HG02884 (cell line): Measurements from ENCODE around the gene SLIT3.
"Not testable (repeated sequence)": the region's sequence is repeated elsewhere in the genome, so short reads cannot be mapped to it uniquely, and the experiment has no call there.

Experiments used
- ATAC-seq: cut with Tn5 transposase; IDR thresholded peaks from one replicate; pipeline ENCODE4 v1.9.1; 2021; ENCODE audit warnings: mild to moderate bottlenecking, moderate library complexity; ENCODE audit not compliant: unreplicated experiment

The SLIT3 gene

GRCh38 chr5:168638846-168639245 is 662.1 kb downstream of the SLIT3 start:
- ATAC-seq, result not testable (repeated sequence)

- no peak for ATAC-seq
These were observed 663.1 kb downstream of the SLIT3 start for GRCh38 chr5:168637793-168638192.

GRCh38 chr5:168637281-168637680 is 663.7 kb downstream of the SLIT3 start:
- no peak for ATAC-seq

- not testable (repeated sequence) for ATAC-seq
These were observed 670.0 kb downstream of the SLIT3 start for GRCh38 chr5:168630958-168631357.

- no peak for ATAC-seq
These were observed 676.0 kb downstream of the SLIT3 start for GRCh38 chr5:168624850-168625364.

- no peak for ATAC-seq
These were observed 680.1 kb downstream of the SLIT3 start for GRCh38 chr5:168620807-168621206.

- ATAC-seq, result no peak
These were observed 686.3 kb downstream of the SLIT3 start for GRCh38 chr5:168614661-168615060.

GRCh38 chr5:168613996-168614395 is 686.9 kb downstream of the SLIT3 start:
- no peak for ATAC-seq

- ATAC-seq, result no peak
These were observed 687.5 kb downstream of the SLIT3 start for GRCh38 chr5:168613396-168613795.

GRCh38 chr5:168612996-168613395 is 687.9 kb downstream of the SLIT3 start:
- ATAC-seq, result no peak

- ATAC-seq, result no peak
These were observed 688.8 kb downstream of the SLIT3 start for GRCh38 chr5:168612123-168612522.
